Calu3 (cell line): ENCODE data around the gene DNAH1. TPM values are rescaled to one million over a fixed set of nuclear protein-coding genes. Genes with fewer than 3 reads are reported as not detected.

Source experiments
- BruUV-seq: library from RNA; stranded (reverse); fragments of 400-500 nt; replicated peaks from 2 replicates; lab custom pipeline; 2021; lab: Mats Ljungman, UMichigan
- CTCF ChIA-PET: fragments of 300-600 bp; sonication (Branson Sonifier 250); formaldehyde crosslinking; loops from one replicate; lab custom pipeline; 2022; ENCODE audit warnings: antibody characterized with exemption; lab: Charles Lee
- DNase-seq: peaks from one replicate; pipeline ENCODE4 v3.0.0; 2022
- H3K27ac Mint-ChIP-seq: one replicate; pipeline ENCODE4 v1.8.0; 2022; ENCODE audit warnings: mixed read lengths; ENCODE audit not compliant: unreplicated experiment
- H3K27me3 Mint-ChIP-seq: one replicate; pipeline ENCODE4 v1.8.0; 2022; ENCODE audit warnings: mixed read lengths; ENCODE audit not compliant: unreplicated experiment
- H3K36me3 Mint-ChIP-seq: one replicate; pipeline ENCODE4 v1.8.0; 2022; ENCODE audit warnings: mild to moderate bottlenecking, moderate library complexity, mixed read lengths; ENCODE audit not compliant: insufficient read depth, unreplicated experiment
- H3K4me1 Mint-ChIP-seq: one replicate; pipeline ENCODE4 v1.8.0; 2022; ENCODE audit warnings: mild to moderate bottlenecking, low read depth, mixed read lengths; ENCODE audit not compliant: unreplicated experiment
- H3K4me3 Mint-ChIP-seq: one replicate; pipeline ENCODE4 v1.8.0; 2022; ENCODE audit warnings: mild to moderate bottlenecking, low read depth, moderate library complexity, mixed read lengths; ENCODE audit not compliant: unreplicated experiment
- H3K9me3 Mint-ChIP-seq: one replicate; pipeline ENCODE4 v1.8.0; 2022; ENCODE audit warnings: low read depth, mixed read lengths; ENCODE audit not compliant: unreplicated experiment
- intact Hi-C: fragments of 100-400 bp; cut with micrococcal nuclease; formaldehyde crosslinking; loops from one replicate; pipeline ENCODE4 v1.10.0; 2022; ENCODE audit not compliant: unreplicated experiment
- total RNA-seq: library from RNA; stranded (reverse); gene quantifications from 2 replicates; pipeline ENCODE4 v1.2.3, GENCODE V29; 2022
- TF ChIP-seq, protein P1 (sequence below): fragments of 200-600 bp; IDR thresholded peaks from one replicate; pipeline ENCODE4 v1.8.0; 2022; ENCODE audit warnings: antibody characterized with exemption; ENCODE audit not compliant: unreplicated experiment

Gene DNAH1
- total RNA-seq, 1 experiment from 2014 or later, result 13.1 TPM

DNA sequence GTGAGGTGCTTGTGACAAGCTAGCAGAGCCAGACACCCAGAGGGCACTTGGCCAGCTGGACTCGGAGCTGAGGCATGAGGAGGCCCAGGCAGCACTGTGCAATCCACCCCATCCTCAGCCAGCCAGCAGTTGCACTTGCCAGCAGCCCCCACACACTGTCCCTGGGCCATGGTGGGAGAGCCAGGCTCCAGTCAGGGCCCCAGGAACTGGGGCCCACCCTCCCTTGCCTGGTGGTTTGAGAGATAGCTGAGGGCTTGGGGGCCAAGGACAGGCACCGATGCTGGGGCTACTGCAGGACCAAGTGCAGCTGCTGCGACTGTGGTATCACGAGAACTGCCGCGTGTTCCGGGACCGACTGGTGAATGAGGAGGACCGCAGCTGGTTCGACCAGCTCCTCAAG, 63.5 kb downstream of the DNAH1 start:
- no peaks in the 10 kb centered on the region for H3K36me3 Mint-ChIP-seq
- no TSS peak for BruUV-seq
- no peaks in the 10 kb centered on the region for H3K4me1 Mint-ChIP-seq
- intact Hi-C loops, result no loop called here
- no peaks in the 10 kb centered on the region for H3K27me3 Mint-ChIP-seq
- CTCF ChIA-PET, result no interaction called here
- no peaks in the 10 kb centered on the region for H3K9me3 Mint-ChIP-seq
- H3K4me3 Mint-ChIP-seq, result no peak overlapping the region
- TF ChIP-seq, protein P1, sequence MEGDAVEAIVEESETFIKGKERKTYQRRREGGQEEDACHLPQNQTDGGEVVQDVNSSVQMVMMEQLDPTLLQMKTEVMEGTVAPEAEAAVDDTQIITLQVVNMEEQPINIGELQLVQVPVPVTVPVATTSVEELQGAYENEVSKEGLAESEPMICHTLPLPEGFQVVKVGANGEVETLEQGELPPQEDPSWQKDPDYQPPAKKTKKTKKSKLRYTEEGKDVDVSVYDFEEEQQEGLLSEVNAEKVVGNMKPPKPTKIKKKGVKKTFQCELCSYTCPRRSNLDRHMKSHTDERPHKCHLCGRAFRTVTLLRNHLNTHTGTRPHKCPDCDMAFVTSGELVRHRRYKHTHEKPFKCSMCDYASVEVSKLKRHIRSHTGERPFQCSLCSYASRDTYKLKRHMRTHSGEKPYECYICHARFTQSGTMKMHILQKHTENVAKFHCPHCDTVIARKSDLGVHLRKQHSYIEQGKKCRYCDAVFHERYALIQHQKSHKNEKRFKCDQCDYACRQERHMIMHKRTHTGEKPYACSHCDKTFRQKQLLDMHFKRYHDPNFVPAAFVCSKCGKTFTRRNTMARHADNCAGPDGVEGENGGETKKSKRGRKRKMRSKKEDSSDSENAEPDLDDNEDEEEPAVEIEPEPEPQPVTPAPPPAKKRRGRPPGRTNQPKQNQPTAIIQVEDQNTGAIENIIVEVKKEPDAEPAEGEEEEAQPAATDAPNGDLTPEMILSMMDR, result no peak
- DNase-seq, result no peak
- no peak overlapping the region for H3K27ac Mint-ChIP-seq

- no peaks in the 10 kb centered on the region for H3K36me3 Mint-ChIP-seq
- no peak for DNase-seq
- intact Hi-C loops, result no loop called here
- TF ChIP-seq, protein P1, result no peak
- no peak overlapping the region for H3K27ac Mint-ChIP-seq
- no TSS peak for BruUV-seq
- no peaks in the 10 kb centered on the region for H3K27me3 Mint-ChIP-seq
- no peak overlapping the region for H3K4me3 Mint-ChIP-seq
- CTCF ChIA-PET, result no interaction called here
- H3K9me3 Mint-ChIP-seq, result no peaks in the 10 kb centered on the region
- no peaks in the 10 kb centered on the region for H3K4me1 Mint-ChIP-seq
These were observed 63.9 kb downstream of the DNAH1 start for GRCh38 chr3:52380023-52380422.

DNA sequence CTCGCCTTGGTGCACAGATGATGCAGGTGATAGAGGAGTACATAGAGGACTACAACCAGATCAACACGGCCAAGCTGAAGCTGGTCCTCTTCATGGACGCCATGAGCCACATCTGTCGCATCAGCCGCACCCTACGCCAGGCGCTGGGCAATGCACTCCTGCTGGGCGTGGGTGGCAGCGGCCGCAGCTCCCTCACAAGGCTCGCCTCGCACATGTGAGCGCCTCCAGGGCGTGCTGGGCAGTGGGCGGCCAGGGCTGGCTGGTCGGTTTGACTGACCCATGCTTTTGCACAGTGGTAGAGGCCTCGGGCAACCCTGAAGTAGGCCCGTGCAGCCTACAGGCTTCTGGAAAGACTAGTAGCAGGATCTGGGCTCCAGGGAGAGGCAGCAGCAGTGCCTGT, 65.5 kb downstream of the DNAH1 start:
- H3K9me3 Mint-ChIP-seq, result no peaks in the 10 kb centered on the region
- no peaks in the 10 kb centered on the region for H3K36me3 Mint-ChIP-seq

GRCh38 chr3:52383446-52383845, 67.3 kb downstream of the DNAH1 start:
- no TSS peak for BruUV-seq
- CTCF ChIA-PET, result interaction anchor here (0.6 kb wide), 1 partner anchor 383 kb away, joined by 6 read pairs; no protein-coding TSS in a partner anchor

More for the DNA sequence above, 65.5 kb downstream of the DNAH1 start:
- no peak for DNase-seq
- intact Hi-C loops, result no loop called here
- CTCF ChIA-PET, result no interaction called here
- no TSS peak for BruUV-seq
- Mint-ChIP-seq H3K27ac (no peak overlapping the region), H3K4me1 (no peaks in the 10 kb centered on the region), H3K27me3 (no peaks in the 10 kb centered on the region), H3K4me3 (no peak overlapping the region)
- TF ChIP-seq, protein P1, result no peak

More at GRCh38 chr3:52383446-52383845, 67.3 kb downstream of the DNAH1 start:
- intact Hi-C loops, result no loop called here
- no peak overlapping the region for H3K27ac Mint-ChIP-seq
- TF ChIP-seq, protein P1, result no peak
- H3K4me1 Mint-ChIP-seq, result no peaks in the 10 kb centered on the region
- no peaks in the 10 kb centered on the region for H3K9me3 Mint-ChIP-seq
- H3K36me3 Mint-ChIP-seq, result no peaks in the 10 kb centered on the region
- DNase-seq, result no peak
- no peak overlapping the region for H3K4me3 Mint-ChIP-seq
- no peaks in the 10 kb centered on the region for H3K27me3 Mint-ChIP-seq
